HL-60 (cell line): ENCODE data around the gene COL6A2.
"Not testable (repeated sequence)": the region's sequence is repeated elsewhere in the genome, so short reads cannot be mapped to it uniquely, and the experiment has no call there.

ENCODE experiments used
- DNase-seq, 2 experiments: peaks; one replicate each; pipeline ENCODE4 v3.0.0-alpha.2; 2010 to 2020; ENCODE audit warnings: low read depth in 1 of 2, low spot score in 1 of 2
- H3K27ac ChIP-seq: fragments of 250-450 bp; sonication (Bioruptor Pico); replicated peaks from 2 replicates; pipeline ENCODE4 v1.5.1; 2020; ENCODE audit warnings: mild to moderate bottlenecking, moderate library complexity
- H3K27me3 ChIP-seq: fragments of 250-450 bp; sonication (Bioruptor Pico); 2 replicates; pipeline ENCODE4 v1.5.1; 2021; ENCODE audit warnings: mild to moderate bottlenecking, moderate library complexity; ENCODE audit not compliant: insufficient read depth, poor library complexity, severe bottlenecking
- H3K4me3 ChIP-seq: replicated peaks from 2 replicates; pipeline ENCODE4 v1.5.1; 2011; ENCODE audit warnings: mild to moderate bottlenecking, control low read depth, low read length; ENCODE audit not compliant: insufficient read depth
- CTCF ChIP-seq: IDR thresholded peaks from one replicate; pipeline ENCODE4 v1.5.1; 2011; ENCODE audit warnings: low read length, control low read depth, inconsistent platforms; ENCODE audit not compliant: insufficient read depth
- GABPA ChIP-seq: IDR thresholded peaks from 2 replicates; pipeline ENCODE4 v1.6.1; 2012; ENCODE audit warnings: low read depth
- POLR2AphosphoS5 ChIP-seq: IDR thresholded peaks from 2 replicates; pipeline ENCODE4 v1.6.1; 2012; ENCODE audit warnings: low read depth
- REST ChIP-seq: IDR thresholded peaks from 2 replicates; pipeline ENCODE4 v1.6.1; 2012; ENCODE audit warnings: low read depth; ENCODE audit not compliant: insufficient replicate concordance
- SPI1 ChIP-seq: IDR thresholded peaks from 2 replicates; pipeline ENCODE4 v1.6.1; 2012; ENCODE audit warnings: low read depth, mild to moderate bottlenecking, borderline replicate concordance

COL6A2 gene

GRCh38 chr21:46059195-46059594, 38.7 kb upstream of the COL6A2 start:
- H3K4me3 ChIP-seq, result no peak overlapping the region
- TF ChIP-seq REST (no peak), POLR2AphosphoS5 (no peak), SPI1 (no peak), CTCF (no peak), GABPA (no peak)

GRCh38 chr21:46059711-46060455, 38.0 kb upstream of the COL6A2 start:
- H3K4me3 ChIP-seq, H3K27ac ChIP-seq, DNase-seq: not testable (repeated sequence)
- H3K27me3 ChIP-seq, result peaks cover 18% of the 10 kb centered on the region

More at GRCh38 chr21:46059195-46059594, 38.7 kb upstream of the COL6A2 start:
- DNase-seq, result no peak
- H3K27me3 ChIP-seq, result peaks cover 18% of the 10 kb centered on the region
- H3K27ac ChIP-seq, result no peak overlapping the region

GRCh38 chr21:46060596-46061061, 37.3 kb upstream of the COL6A2 start:
- no peak for TF ChIP-seq REST
- no peak for TF ChIP-seq SPI1
- H3K4me3 ChIP-seq, result no peak overlapping the region
- DNase-seq, result no peak
- no peak overlapping the region for H3K27ac ChIP-seq
- H3K27me3 ChIP-seq, result peaks cover 23% of the 10 kb centered on the region

- Histone ChIP-seq H3K27ac (no peak overlapping the region), H3K27me3 (peaks cover 28% of the 10 kb centered on the region), H3K4me3 (no peak overlapping the region)
- no peak for TF ChIP-seq CTCF
- TF ChIP-seq POLR2AphosphoS5, result no peak
- TF ChIP-seq REST, result no peak
- TF ChIP-seq GABPA, result no peak
- TF ChIP-seq SPI1, result no peak
- DNase-seq, result no peak
These were observed 36.8 kb upstream of the COL6A2 start for GRCh38 chr21:46061063-46061462.
